ENCODE results near the gene TRAF3IP3. TPM values are rescaled to one million over a fixed set of nuclear protein-coding genes. Genes with fewer than 3 reads are reported as not detected.

TRAF3IP3 gene
- total RNA-seq, 1 experiment from 2014 or later = 0.34 TPM

- DNase-seq (ENCODE audit: low read depth, low spot score) = no peak
- no peak for ATAC-seq
- no peak overlapping the region for H3K4me2 ChIP-seq (ENCODE audit: low read length)
Measured at GRCh38 chr1:209830722-209831121, 74.9 kb downstream of the TRAF3IP3 start.

GRCh38 chr1:209831615-209832014, 75.8 kb downstream of the TRAF3IP3 start:
- H4K20me1 ChIP-seq (ENCODE audit: insufficient read depth) = no peaks in the 10 kb centered on the region
- RAD21 ChIA-PET (ENCODE audit: low non-redundant PET in 1 of 2, low total read pairs in 2 of 2, uncharacterized antibody in 2 of 2, unreplicated experiment in 2 of 2) = no interaction called here
- intact Hi-C loops (cut with micrococcal nuclease) = no loop called here
- no peak overlapping the region for H3K27ac ChIP-seq (ENCODE audit: low read depth, low read length)
- peaks cover 0 to 26% of the 10 kb centered on the region in 2 experiments; a peak in 1 of 4 replicates for H3K4me1 ChIP-seq (ENCODE audit: control insufficient read depth in 1 of 2, insufficient read depth in 2 of 2, low read length in 2 of 2)
- no peaks in the 10 kb centered on the region for H3K9me2 ChIP-seq (ENCODE audit: insufficient read depth)
- CTCF ChIA-PET = no interaction called here
- no peak overlapping the region for H3K9ac ChIP-seq (ENCODE audit: low read length)
- DNase-seq (ENCODE audit: low read depth, low spot score) (no peak), ATAC-seq (no peak)
- H2AFZ ChIP-seq (ENCODE audit: low read depth, low read length, poor library complexity, severe bottlenecking) = no peak overlapping the region
- no TSS peak for BruUV-seq (replicated peaks)
- POLR2A ChIA-PET = no interaction called here
- no peaks in the 10 kb centered on the region for H3K9me3 ChIP-seq (ENCODE audit: control insufficient read depth in 1 of 2, insufficient read depth in 1 of 2, low read depth in 1 of 2, low read length in 2 of 2)
- no peak overlapping the region for H3K4me2 ChIP-seq (ENCODE audit: low read length)
- peaks cover 41% of the 10 kb centered on the region for H3K79me2 ChIP-seq (ENCODE audit: insufficient read depth, low read length)
- no peak overlapping the region for H3K4me3 ChIP-seq (replicated peaks in 1 of 2; ENCODE audit: low read depth in 1 of 2, low read length in 2 of 2)
- no peaks in the 10 kb centered on the region for H3K27me3 ChIP-seq (ENCODE audit: insufficient read depth, low read length)
- peaks cover 42 to 44% of the 10 kb centered on the region in 2 experiments for H3K36me3 ChIP-seq (ENCODE audit: control insufficient read depth in 1 of 2, insufficient read depth in 2 of 2, low read length in 2 of 2)
- TF ChIP-seq SIN3A (IDR thresholded peaks at IDR 0.05; ENCODE audit: low read depth) (no peak), SP1 (IDR thresholded peaks at IDR 0.05; ENCODE audit: low read depth) (no peak), JUND (IDR thresholded peaks at IDR 0.05) (no peak), POLR2A (IDR thresholded peaks at IDR 0.05; ENCODE audit: borderline replicate concordance, extremely low read depth, insufficient read depth, insufficient read length) (no peak), RAD21 (IDR thresholded peaks at IDR 0.05; ENCODE audit: low read depth) (no peak), ZNF274 (IDR thresholded peaks at IDR 0.05; ENCODE audit: low read depth, low read length) (no peak), ELF1 (IDR thresholded peaks at IDR 0.05; ENCODE audit: borderline replicate concordance, low read depth) (no peak), POLR2AphosphoS5 (IDR thresholded peaks at IDR 0.05; ENCODE audit: low read depth, low read length) (no peak), EZH2phosphoT487 (IDR thresholded peaks at IDR 0.05; ENCODE audit: borderline replicate concordance) (no peak), SRF (IDR thresholded peaks at IDR 0.05; ENCODE audit: low read depth) (no peak), CEBPB (IDR thresholded peaks at IDR 0.05; ENCODE audit: low read depth) (no peak)
- TF ChIP-seq, protein P1, sequence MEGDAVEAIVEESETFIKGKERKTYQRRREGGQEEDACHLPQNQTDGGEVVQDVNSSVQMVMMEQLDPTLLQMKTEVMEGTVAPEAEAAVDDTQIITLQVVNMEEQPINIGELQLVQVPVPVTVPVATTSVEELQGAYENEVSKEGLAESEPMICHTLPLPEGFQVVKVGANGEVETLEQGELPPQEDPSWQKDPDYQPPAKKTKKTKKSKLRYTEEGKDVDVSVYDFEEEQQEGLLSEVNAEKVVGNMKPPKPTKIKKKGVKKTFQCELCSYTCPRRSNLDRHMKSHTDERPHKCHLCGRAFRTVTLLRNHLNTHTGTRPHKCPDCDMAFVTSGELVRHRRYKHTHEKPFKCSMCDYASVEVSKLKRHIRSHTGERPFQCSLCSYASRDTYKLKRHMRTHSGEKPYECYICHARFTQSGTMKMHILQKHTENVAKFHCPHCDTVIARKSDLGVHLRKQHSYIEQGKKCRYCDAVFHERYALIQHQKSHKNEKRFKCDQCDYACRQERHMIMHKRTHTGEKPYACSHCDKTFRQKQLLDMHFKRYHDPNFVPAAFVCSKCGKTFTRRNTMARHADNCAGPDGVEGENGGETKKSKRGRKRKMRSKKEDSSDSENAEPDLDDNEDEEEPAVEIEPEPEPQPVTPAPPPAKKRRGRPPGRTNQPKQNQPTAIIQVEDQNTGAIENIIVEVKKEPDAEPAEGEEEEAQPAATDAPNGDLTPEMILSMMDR (IDR thresholded peaks at IDR 0.05 in 2 of 3, conservative IDR thresholded peaks at IDR 0.05 in 1 of 3; ENCODE audit: borderline replicate concordance in 1 of 3, insufficient read depth in 1 of 3, low read depth in 2 of 3, low read length in 2 of 3) = no peak
- TF ChIP-seq, protein P2, sequence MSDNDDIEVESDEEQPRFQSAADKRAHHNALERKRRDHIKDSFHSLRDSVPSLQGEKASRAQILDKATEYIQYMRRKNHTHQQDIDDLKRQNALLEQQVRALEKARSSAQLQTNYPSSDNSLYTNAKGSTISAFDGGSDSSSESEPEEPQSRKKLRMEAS (IDR thresholded peaks at IDR 0.05) = no peak

More at GRCh38 chr1:209830722-209831121, 74.9 kb downstream of the TRAF3IP3 start:
- ChIA-PET CTCF (interaction anchor here (0.7 kb wide), 1 partner anchor 193 kb away, joined by 3 read pairs; no protein-coding TSS in a partner anchor), RAD21 (ENCODE audit: low non-redundant PET in 1 of 2, low total read pairs in 2 of 2, uncharacterized antibody in 2 of 2, unreplicated experiment in 2 of 2) (no interaction called here), POLR2A (no interaction called here)
- H3K4me3 ChIP-seq (replicated peaks in 1 of 2; ENCODE audit: low read depth in 1 of 2, low read length in 2 of 2) = no peak overlapping the region
- H3K9ac ChIP-seq (ENCODE audit: low read length) = no peak overlapping the region
- no TSS peak for BruUV-seq (replicated peaks)
- no peaks in the 10 kb centered on the region for H3K9me2 ChIP-seq (ENCODE audit: insufficient read depth)
- intact Hi-C loops (cut with micrococcal nuclease) = no loop called here
- H2AFZ ChIP-seq (ENCODE audit: low read depth, low read length, poor library complexity, severe bottlenecking) = no peak overlapping the region
- TF ChIP-seq, protein P3, sequence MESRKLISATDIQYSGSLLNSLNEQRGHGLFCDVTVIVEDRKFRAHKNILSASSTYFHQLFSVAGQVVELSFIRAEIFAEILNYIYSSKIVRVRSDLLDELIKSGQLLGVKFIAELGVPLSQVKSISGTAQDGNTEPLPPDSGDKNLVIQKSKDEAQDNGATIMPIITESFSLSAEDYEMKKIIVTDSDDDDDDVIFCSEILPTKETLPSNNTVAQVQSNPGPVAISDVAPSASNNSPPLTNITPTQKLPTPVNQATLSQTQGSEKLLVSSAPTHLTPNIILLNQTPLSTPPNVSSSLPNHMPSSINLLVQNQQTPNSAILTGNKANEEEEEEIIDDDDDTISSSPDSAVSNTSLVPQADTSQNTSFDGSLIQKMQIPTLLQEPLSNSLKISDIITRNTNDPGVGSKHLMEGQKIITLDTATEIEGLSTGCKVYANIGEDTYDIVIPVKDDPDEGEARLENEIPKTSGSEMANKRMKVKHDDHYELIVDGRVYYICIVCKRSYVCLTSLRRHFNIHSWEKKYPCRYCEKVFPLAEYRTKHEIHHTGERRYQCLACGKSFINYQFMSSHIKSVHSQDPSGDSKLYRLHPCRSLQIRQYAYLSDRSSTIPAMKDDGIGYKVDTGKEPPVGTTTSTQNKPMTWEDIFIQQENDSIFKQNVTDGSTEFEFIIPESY (IDR thresholded peaks at IDR 0.05; ENCODE audit: extremely low read depth, insufficient replicate concordance, low read length) = no peak
- TF ChIP-seq EZH2 (IDR thresholded peaks at IDR 0.05) (no peak), SP1 (IDR thresholded peaks at IDR 0.05; ENCODE audit: low read depth) (no peak), YY1 (IDR thresholded peaks at IDR 0.05; ENCODE audit: extremely low read depth, insufficient replicate concordance, low read depth, low read length) (no peak)
- TF ChIP-seq, protein P2 (IDR thresholded peaks at IDR 0.05) = no peak
- H3K36me3 ChIP-seq (ENCODE audit: control insufficient read depth in 1 of 2, insufficient read depth in 2 of 2, low read length in 2 of 2) = peaks cover 37 to 41% of the 10 kb centered on the region in 2 experiments
- H3K79me2 ChIP-seq (ENCODE audit: insufficient read depth, low read length) = peaks cover 41% of the 10 kb centered on the region
- H3K27me3 ChIP-seq (ENCODE audit: insufficient read depth, low read length) = no peaks in the 10 kb centered on the region
- no peaks in the 10 kb centered on the region for H3K9me3 ChIP-seq (ENCODE audit: control insufficient read depth in 1 of 2, insufficient read depth in 1 of 2, low read depth in 1 of 2, low read length in 2 of 2)
- no peak overlapping the region for H3K27ac ChIP-seq (ENCODE audit: low read depth, low read length)
- peaks cover 0 to 21% of the 10 kb centered on the region in 2 experiments; a peak in 1 of 4 replicates for H3K4me1 ChIP-seq (ENCODE audit: control insufficient read depth in 1 of 2, insufficient read depth in 2 of 2, low read length in 2 of 2)
- no peaks in the 10 kb centered on the region for H4K20me1 ChIP-seq (ENCODE audit: insufficient read depth)
